NCI-H1105 (cell line): Measurements from ENCODE around the gene HEXB.

Source experiments
- DNase-seq: peaks from one replicate; lab custom pipeline; 2025; lab: John Stamatoyannopoulos, UW

HEXB gene

DNA sequence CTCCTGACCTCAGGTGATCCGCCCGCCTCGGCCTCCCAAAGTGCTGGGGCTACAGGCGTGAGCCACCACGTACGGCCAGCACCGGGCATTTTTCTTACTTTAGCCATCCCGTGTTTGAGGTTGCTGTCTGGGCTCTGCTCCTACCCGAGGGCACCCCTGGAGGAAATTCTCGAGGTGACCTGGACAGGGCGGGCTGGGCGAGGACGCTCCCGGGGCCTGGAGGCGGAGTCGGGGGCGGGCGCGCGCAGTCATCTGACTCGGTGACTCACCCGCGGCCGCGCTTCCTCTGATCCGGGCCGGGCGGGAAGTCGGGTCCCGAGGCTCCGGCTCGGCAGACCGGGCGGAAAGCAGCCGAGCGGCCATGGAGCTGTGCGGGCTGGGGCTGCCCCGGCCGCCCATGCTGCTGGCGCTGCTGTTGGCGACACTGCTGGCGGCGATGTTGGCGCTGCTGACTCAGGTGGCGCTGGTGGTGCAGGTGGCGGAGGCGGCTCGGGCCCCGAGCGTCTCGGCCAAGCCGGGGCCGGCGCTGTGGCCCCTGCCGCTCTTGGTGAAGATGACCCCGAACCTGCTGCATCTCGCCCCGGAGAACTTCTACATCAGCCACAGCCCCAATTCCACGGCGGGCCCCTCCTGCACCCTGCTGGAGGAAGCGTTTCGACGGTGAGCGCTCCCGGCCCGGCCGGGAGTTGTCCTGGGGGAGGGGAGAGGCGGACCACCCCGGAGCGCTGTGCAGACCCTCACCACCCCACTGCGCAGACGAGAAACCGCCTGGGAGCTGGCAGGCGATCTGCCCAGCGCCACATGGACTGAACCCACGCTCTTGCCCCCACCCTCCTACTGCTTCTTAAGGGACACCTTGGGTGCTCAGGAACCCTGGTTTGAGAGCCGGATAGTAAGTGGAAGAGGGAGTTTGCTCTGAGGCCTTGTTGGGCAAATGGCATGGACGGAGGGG lies at the start of gene HEXB:
Gene HEXB, plus strand, starts transcription at position 334 of the 952 bp plus-strand sequence. Its CDS starts 28 bp downstream, at position 362.
- peak; percentile 35 for DNase-seq

GRCh38 chr5:74636149-74636548 lies 48.9 kb upstream of the HEXB start:
- no peak for DNase-seq

- no peak for DNase-seq
These were observed 48.5 kb upstream of the HEXB start for GRCh38 chr5:74636552-74636951.

DNA sequence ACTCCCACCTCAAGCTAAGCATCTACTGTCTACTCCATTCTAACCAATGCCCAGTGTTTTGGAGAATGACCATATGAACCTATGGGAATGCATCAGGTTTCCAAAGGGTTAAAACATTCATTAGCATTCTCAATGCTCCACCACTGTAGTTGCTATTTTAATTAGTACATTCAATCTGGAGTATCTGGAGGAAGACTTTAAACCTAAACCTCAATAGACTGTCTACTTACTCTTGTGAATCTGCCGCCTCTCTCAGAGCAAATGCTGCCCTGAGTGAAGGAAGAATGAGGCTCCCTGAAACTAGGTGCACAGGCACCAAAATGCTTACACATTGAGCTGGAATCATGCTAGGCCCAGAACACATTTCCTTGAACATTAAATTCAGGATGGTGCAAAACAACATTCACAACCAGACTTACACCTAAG lies 46.5 kb upstream of the HEXB start:
- DNase-seq = no peak

GRCh38 chr5:74638970-74639806 lies 45.8 kb upstream of the HEXB start:
- DNase-seq = no peak

DNA sequence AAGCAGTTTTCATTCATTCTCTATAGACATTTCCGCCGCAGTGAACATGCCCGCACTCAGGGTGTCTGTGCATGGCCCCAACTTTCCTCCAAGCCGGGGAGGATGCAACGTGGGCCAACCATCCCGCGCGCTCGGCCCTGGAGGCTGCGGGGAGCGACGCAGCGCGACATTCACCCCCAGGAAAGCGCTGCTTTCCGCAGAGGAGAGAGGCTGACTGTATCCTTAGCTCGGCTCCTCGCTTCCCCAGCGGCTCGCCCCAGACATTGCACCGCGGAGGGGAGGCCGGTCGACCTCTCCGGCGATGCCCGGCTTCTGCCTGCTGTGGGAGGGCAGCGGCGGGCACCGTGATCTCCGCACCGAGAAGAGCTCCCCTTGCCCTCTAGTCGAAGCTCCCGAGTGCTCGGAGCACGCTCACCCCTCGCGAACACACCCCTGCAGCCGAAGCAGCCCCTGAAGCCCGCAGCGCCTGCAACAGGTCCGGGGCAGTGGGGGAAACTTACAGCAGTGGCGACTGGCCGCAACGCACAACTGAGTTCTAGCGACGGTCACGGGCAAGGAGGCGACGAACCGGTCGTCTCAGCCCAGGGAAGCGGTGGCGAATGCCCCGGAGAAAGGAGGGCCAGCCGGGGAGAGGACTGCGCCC lies 45.1 kb upstream of the HEXB start:
- peak; percentile 24 for DNase-seq

GRCh38 chr5:74640450-74640953 lies 44.5 kb upstream of the HEXB start, which contains the start of gene ENC1:
Gene ENC1 (minus strand): TSS chr5:74640728. CDS start chr5:74636485, 4,243 bp downstream.
- DNase-seq = peak; percentile 71

- no peak for DNase-seq
These were observed 43.9 kb upstream of the HEXB start for GRCh38 chr5:74640954-74641734.

GRCh38 chr5:74641735-74642542 lies 43.1 kb upstream of the HEXB start:
- DNase-seq = no peak

DNA sequence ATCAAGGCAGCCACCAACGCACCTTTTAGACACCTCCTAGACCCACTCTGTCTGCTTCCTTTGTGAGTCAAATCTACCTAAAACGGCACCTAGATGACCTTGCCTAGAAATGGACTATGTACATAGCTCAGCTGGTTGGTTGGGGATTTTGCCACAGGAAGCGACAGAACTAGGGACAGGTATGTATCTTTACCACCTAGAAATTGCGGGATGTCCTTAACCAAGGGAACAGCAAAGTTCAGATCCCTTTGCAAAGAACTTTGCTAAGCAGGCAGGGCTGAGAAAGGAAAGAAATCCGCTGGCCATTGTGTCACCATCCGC lies 42.5 kb upstream of the HEXB start:
- DNase-seq = no peak

GRCh38 chr5:74643111-74643562 lies 41.9 kb upstream of the HEXB start:
- DNase-seq = no peak

- peak; percentile 67 for DNase-seq
These were observed 37.9 kb upstream of the HEXB start for GRCh38 chr5:74647096-74647495.

GRCh38 chr5:74648835-74649293 lies 36.2 kb upstream of the HEXB start:
- peak; percentile 29 for DNase-seq

DNA sequence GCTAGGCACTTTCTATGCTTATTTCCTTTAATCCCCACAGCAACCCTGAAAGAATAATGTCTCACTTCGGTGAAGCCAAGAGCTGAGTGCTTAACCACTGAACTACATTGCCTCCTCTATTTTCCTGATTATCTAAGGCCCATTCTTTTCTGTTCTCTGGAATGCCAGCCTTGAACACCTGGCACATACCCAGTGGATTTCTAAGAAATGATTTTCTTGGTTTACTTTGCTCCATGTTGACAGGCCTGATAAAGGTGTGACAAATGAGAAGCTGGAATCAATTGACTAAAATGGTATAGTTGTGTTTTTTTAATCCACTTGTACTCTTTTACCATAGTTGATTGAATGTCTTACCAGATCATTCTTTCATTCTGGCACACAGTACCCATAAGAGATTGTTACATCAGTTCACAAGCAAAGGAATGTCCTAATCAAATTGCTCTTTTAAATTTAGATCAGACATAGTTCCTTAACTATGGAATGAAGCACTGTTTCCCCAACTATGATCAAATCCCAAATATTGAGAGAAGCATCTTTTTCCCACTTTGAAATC lies 35.5 kb upstream of the HEXB start:
- no peak for DNase-seq

GRCh38 chr5:74651710-74652109 lies 33.3 kb upstream of the HEXB start:
- no peak for DNase-seq

DNA sequence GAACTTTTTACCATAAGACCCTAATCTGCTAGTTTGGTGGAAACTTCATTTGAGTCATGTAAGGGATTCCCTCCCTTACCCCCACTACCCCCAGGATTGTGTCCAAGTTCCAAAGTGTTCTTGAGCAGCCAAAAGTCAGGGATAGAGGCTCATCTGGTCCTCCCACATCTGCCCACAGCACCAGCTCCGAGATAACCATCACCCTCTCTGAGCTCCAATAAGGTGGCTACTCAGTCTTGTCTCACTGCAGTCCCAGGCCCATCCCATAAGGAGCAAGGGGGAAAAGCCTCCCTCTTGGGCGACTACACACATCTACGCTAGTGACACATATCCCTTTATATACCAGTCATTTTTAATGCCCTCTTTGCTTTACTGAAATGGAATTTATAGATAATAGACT lies 32.5 kb upstream of the HEXB start:
- no peak for DNase-seq

GRCh38 chr5:74653991-74654390 lies 31.0 kb upstream of the HEXB start:
- DNase-seq = no peak

- no peak for DNase-seq
These were observed 29.8 kb upstream of the HEXB start for GRCh38 chr5:74655206-74655605.

- DNase-seq = no peak
These were observed 29.3 kb upstream of the HEXB start for GRCh38 chr5:74655716-74656115.

DNA sequence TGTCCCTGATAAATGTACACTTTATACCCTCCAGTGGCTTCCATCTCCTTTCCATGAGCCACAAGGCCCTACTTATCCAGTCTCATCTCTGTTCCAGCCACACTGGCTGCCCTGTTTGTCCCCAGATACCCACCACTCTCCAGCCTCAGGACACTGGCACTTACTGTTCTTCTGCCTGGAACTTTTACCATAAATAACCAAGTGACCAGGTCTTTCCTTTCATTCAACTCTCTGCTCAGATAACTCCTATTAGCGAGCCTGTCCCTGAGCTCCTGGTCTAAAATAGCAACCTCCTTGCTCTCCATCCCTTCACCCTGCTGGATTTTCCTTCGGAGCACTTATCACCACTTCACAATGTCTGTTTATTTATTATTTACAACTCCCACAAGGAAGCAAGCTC lies 27.9 kb upstream of the HEXB start:
- no peak for DNase-seq
